HG02852 (cell line): ENCODE data around the gene TBC1D8.

Source experiments
- ATAC-seq: cut with Tn5 transposase; IDR thresholded peaks from one replicate; pipeline ENCODE4 v1.9.1; 2021; ENCODE audit warnings: mild to moderate bottlenecking, moderate library complexity; ENCODE audit not compliant: unreplicated experiment

The TBC1D8 gene

DNA sequence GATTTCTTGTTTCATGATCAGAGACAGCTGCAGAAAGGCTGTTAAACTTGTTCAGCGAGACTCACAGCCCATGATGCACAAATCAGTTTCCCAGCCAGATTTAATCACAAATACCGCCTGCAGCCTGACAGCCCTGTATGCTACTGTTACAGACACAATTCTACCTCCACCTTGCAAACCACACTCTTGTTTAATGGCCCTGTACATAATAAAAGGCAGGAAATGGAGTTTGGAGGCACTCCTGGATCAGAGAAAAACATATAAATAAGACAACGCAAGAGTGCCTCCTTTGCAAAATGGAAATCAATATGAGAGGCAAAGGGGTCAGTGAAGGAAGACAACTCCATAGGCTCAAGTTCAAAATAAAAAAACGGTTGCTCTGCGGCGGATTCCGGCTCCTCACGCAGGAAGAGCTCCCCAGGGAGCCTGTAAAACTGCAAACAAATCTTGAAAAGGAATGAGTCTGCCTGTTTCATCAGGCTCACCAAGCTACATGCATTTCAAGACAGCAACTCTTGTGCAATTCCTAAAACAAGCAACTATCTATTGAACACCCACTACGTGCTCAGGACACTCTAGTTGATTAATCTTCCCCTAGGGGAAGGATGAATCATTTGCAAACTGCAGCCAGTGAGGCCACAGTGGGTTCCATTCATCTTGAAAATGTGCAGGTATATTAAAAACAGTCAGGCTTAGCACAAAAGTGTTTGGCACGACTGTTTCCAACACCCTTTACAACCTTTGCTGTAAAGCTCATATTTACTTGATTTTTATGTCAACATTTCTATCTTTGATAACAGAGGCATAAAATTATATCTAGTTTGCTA is 37.5 kb downstream of the TBC1D8 start:
- ATAC-seq = no peak

DNA sequence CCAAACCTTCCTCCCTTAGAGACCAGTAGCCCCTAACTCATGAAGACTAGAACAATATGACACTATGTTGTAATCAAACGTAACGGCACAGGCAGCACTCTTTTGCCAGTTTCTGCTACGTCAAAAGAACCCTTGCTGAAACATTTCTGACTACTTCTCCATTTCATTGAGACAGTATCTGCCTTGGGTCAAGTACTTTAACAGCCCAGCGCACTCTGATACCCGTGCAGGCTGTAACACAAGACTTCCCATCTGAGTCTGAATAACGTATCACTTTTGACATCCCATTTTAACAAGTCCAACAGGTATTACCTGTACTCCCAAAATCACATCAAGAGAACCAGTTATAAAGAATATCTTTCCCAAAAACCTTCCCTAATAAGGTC is 38.4 kb downstream of the TBC1D8 start:
- no peak for ATAC-seq

DNA sequence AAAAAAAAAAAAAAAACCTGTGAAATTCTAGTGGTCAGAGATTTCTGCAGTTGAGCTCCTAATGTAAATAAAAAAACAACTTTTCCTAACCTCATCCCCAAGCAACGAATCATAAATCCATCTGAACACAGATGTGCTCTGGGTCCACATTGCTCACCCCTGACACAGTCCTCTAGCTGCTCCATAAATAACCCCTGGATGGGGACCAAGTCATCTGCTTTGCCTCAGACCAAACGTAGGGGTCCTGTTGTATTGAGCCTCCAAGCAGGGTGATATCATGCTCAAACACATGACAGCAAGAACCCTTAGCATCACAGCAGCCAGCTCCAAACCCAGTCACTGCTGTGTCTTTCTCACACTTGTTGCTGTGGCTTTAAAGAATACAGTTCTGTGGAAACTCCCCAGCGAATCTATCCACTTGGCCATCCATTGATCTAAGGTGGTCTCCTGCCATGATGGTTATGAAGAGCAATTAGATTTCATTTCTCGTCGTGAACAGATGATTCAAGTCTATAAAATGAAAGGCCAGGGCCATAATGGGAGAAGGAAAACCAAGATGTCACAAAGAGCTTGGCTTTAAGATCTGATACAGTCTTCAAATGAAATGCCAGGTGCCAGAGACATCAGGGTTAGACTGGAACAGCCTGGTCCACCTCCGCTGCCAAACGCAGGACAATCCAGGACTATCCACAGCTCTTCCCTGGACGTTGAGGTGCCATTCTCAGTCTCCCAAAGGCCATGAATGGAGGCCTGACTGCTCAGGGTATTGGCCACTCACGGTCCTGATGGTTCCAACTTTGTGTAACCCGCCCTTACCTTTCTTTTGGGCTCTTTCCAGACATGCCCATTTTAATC is 39.0 kb downstream of the TBC1D8 start:
- no peak for ATAC-seq

DNA sequence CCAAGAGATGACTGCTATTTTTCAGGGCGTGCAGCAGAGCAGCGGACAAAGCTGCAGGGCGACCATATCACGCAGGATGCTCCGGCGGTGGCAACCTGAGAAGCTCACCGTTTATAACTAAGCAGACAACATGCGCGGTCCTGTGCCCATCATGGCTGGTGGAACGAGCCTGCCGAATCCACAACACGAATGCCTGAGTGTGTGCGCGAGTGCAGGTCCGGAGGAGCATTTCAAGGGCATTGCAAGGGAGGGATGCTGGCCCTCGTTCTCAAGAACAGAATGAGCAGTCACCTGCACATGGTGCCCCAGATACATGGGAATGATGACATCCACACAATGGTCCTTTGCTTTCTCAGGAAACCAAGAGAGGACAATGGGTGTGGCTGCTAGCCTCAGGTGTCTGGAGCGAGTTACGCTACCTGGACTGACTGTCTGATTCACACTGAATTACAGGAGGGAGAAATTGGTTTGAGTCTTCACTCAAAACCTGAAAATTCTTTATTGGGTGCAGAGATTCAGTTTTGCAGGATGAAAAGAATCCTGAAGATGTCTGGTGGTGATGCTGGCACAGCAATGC is 39.8 kb downstream of the TBC1D8 start:
- ATAC-seq = no peak

DNA sequence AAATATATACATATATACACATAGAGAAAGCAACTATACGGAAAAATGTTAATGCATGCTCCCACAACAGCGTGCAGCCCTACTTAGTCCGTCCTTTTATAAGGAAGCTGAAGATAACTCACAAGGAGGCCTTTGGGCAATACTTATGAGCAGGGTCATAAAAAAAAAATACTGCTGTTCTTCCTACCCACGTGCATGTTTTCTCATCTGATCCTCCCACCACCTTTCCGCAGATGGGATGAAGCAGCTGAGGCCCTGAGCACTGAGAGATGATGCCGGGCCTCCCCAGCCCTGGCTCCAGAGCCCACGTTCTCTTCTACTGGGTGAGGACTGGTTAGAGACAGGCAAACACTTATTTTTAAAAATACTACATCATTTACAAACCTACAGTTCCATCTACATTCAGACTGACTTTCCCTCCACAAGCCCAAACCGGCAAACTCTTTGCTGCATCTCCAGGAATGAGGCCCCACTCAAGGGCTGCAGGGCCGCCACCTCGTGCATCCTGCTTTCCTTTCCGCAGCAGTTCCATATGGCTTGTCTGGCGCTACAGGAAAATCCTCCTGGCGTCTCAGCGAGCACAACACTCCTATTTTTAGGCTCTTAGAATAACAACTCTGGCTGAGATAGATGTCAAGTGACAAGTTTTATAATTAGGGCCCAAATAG is 41.6 kb downstream of the TBC1D8 start:
- ATAC-seq = no peak

DNA sequence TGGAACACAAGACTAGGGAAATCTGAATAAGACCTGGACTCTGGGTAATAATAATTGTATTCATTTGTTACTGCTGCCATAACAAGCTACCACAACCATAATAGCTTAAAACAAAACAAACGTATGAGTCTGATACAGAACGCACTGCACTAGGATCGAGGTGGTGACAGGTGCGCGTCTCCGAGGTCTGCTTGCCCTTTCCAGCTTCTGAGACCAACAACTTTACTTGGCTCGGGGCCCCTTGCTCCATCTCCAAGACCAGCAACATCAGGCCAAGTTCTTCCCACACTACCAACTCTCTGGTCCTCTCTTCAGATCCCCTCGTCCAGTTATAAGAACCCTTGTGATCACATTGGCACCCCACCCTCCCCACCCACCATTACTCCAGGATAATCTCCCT is 42.8 kb downstream of the TBC1D8 start:
- no peak for ATAC-seq

DNA sequence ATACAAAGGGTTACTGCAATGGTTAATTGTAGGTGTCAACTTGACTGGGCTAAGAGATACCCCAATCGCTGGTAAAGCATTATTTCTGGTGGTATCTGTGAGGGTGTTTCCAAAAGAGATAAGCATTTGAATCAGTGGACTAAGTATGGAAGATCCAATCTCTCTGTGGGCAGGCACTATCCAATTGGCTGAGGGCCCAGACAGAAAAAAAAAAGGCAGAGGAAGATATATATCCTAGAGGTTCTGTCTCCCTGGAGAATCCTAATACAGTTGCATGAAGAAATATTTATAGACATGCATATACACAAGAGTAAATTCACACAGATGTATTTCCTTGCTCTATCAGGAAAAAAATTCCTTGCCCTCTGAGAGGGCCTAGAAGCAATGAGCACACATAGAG is 43.9 kb downstream of the TBC1D8 start:
- no peak for ATAC-seq

DNA sequence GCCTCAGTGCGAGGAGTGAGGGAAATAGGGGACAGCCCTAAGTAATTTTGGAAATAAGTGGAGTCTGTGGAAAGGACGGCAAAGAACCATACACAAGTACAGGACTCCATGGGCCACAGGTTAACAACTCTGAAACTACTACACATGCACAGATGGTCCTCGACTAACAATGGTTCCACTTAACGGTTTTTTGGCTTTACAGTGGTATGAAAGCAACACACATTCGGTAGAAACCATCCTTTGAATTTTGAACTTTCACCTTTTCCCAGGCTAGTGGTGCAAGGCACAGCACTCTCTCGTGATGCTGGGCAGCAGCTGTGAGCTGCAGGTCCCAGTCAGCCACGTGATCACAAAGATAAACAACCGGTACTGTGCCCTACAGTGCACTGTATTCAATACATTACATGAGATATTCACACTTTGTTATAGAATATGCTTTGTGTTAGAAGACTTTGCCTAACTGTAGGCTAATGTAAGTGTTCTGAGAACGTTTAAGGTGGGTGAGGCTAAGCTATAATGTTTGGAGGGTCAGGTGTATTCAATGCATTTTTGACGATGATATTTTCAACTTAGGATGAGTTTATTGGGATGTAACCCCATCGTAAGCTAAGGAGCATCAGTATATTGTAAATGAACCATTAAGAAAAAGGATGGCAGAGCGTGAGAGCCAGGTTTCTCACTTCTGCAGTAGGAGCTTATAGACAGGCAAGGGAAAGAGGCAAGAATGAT is 44.6 kb downstream of the TBC1D8 start:
- no peak for ATAC-seq

DNA sequence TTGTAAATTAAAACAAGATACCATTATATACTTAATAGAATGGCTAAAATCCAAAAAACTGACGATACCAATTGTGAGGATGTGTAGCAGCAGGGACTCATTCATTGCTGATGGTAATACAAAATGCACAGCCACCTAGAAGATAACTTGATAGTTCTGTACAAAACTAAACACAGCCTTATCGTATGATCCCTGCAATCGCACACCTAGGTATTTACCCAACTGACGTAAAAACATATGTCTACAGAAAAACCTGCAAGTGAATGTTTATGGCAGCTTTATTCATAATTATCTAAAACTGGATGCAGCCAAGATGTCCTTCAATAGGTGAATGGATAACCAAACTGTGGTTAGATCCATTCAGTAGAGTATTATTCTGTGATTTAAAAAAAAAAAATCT is 45.5 kb downstream of the TBC1D8 start:
- ATAC-seq = no peak

DNA sequence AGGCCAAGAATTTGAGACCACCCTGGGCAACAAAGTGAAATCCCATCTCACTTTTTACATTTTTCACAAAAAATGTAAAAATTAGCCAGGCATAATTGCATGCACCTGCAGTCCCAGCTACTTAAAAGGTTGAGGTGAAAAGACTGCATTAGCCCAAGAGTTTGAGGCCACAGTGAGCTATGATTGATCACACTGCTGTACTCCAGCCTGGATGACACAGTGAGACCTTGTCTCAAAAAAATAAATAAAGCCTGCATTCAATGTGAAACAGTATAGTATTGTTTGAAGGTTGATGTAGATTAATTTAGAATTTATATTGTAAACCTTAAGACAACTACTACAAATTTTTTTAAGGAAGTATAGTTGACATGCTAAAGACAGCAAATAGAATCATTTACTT is 53.5 kb downstream of the TBC1D8 start:
- ATAC-seq = no peak

DNA sequence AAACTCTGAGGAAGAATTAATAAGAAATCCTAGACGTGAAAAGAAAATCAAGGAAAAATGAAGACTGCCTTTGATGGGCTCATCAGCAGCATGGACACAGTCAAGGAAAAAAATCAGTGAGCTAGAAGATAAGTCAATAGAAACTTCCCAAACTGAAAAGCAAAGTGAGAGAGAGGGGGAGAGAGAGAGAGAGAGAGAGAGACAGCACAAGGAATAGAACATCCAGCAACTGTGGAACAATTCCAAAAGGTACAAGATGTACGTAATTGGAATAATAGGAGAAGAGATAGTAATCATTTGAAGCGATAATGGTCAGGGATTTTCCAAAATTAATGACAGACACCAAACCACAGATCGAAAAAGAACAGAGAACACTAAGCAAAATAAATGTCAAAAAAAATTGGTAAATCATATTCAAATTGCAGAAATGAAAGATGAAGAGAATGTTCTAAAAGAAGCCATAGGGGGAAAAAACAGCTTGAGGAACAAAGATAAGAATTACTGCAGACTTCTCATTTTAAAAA is 54.5 kb downstream of the TBC1D8 start:
- ATAC-seq = no peak

DNA sequence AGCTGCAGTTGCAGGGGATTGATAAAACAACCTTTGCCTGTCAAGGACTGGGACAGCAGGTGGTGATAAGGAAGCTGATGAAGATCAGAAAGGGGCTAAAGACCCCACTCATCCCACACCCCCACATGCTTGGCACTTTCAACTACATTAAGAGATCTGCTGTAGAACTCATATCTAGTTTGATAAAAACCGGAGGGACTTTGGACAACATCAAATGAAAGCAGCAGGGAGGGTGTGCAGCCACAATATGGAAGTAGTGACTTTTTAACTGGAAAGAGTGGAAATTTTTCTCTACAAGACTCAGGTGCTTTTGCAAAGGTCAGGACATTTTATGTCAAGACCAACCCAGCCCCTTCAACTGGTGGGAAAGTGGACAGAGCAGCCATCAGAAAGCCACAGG is 56.8 kb downstream of the TBC1D8 start:
- ATAC-seq = no peak

DNA sequence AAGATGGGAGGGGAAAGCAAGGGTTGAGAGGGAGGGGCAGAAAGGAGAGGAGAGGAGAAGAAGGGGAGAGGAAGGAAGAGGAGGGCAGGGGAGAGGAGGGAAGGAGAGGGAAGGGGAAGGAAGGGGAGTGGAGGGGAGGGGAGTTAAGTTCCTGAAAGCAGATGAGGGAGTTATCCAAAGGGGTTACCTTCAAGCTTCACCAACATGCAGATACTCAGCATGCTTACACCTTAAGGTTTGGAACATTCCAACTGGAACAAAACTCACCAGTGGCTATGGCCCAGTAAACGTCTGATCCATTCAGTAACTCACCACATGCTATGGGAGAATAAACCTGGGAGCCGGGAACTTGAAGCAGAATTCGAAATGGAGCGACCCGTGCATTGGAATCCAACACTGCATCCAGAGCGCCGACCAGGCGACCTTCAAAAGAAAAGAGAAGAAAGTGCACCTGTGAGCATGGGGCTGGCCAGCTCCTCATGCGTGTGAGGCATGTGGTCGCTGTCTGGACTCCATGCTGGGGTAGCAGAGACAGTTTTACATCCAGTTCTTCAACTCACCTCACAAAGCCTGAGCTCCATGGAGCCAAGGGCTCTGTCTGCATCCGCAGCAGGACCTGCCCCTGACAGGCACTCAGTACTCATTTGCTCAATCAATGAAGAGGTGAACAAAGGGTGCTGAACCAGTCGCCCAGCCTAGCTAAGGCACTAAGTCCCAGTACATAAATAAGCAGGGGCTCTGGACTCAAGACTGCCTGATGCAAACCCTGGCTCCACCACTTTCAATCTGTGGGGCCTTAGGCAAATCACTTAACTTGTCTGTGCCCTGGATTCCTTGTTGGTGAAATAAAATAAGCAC is 61.0 kb downstream of the TBC1D8 start:
- ATAC-seq = no peak

DNA sequence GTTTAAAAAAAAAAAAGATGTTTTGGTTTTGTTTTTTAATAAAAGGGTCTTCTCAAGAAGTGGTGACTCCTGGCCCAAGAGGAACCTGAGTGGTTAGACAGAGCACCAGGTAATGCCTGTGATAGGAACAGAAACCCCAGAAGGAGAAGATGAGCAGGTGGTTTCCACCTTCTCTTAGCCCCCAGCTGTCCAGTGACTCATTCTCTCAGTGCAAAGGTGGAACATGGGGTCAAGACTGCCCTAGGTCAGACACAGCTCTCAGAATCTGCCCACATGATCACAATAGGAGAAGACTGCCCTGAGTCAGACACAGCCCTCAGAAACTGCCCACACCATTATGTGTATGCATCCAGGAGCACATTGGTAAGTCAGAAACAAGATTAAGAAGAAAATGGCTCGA is 61.8 kb downstream of the TBC1D8 start:
- peak; percentile 88 for ATAC-seq

DNA sequence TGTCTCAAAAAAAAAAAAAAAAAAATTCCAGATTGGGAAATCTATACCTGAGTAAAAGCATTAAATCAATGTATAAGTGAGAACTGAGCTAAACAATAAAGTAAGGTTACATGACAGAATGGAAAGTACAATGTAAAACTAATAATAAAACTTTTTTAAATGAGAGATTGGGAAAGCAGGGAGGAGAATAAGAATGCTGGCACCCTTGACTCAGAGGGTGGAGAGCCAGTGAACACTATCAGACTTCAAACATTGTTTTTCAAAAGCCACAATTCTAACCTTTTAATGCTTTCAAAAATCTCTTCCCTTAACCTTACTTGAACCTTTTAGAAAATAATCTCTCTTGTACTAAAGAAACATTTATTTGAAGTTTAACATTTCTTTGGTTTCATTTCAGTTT is 63.5 kb downstream of the TBC1D8 start:
- ATAC-seq = no peak

DNA sequence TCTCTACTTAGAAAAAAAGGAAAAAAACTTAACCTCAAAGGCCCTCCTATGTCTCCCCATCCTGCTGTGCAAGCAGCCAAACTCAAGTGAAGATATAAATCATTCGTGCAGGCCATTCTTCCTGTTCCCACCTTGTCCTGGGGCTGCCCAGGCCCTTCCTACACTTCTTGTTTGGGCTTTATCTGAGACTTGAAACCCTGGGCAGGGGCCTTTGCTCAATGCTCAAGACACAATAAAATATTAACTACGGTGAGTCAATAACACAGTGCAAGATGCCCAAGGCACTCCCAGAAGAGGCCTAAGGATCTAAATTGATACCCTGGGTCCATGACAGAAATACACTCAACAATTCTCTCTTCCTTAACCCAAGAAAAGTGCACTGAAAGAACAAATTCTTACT is 67.6 kb downstream of the TBC1D8 start:
- ATAC-seq = no peak

DNA sequence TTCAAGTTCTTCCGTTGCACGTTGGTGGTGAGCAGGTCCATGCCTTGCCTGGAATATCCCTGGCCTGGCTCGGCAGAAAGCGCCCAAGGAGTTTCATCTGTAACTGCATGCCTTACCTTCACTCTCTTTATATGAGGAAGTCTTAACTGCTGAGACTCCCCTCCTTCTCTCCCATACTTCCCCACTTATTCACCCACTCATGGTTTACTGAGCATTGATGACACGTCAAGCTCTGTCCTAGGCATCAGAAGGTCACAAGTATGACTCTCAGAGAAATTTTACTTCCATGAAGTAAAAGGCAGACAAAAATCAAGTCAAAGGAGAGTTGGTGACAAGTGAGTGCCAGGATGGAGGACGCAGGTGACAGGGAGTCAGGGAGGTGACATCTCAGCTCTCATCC is 68.2 kb downstream of the TBC1D8 start:
- ATAC-seq = no peak

DNA sequence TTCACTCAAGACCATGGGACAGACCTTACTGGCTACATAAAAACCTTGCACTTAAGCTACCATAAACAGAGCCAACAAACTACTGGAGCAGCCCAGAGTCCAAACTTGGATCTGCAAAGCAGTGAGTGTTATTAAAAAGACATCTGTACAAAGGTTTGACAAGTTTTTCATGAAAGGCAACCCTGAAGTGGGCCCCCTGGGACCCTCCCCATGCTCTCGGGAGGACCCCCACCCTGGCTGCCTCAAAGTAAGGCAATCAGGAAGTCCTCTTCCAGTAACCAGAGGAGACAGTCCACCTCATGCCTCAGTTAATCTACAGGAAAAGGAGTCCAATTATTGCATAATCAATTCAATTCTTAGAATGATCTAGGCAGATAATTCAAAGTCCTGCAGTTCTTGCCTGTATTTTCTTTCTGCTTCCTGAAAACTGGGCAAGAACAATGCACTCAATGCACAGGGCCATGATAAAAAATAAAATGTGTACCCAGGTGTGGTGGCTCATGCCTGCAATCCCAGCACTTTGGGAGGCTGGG is 69.7 kb downstream of the TBC1D8 start:
- ATAC-seq = no peak
